Ishikawa (cell line): ENCODE results near the gene MOB2.
A peak's percentile ranks its signal among the peaks of the same experiment; 100 is the strongest.

Source experiments
- CEBPB ChIP-seq: IDR thresholded peaks from 2 replicates; pipeline ENCODE4 v1.6.1; 2012
- CREB1 ChIP-seq: IDR thresholded peaks from 2 replicates; pipeline ENCODE4 v1.6.1; 2012; ENCODE audit warnings: low read depth
- EGR1 ChIP-seq: IDR thresholded peaks from 2 replicates; pipeline ENCODE4 v1.6.1; 2012
- EP300 ChIP-seq: IDR thresholded peaks from 2 replicates; pipeline ENCODE4 v1.6.1; 2012; ENCODE audit warnings: borderline replicate concordance
- FOXM1 ChIP-seq: IDR thresholded peaks from 2 replicates; pipeline ENCODE4 v1.6.1; 2012; ENCODE audit warnings: low read depth, borderline replicate concordance
- NFIC ChIP-seq: IDR thresholded peaks from 2 replicates; pipeline ENCODE4 v1.6.1; 2012
- RAD21 ChIP-seq: IDR thresholded peaks from 2 replicates; pipeline ENCODE4 v1.6.1; 2012; ENCODE audit warnings: low read depth
- TAF1 ChIP-seq: IDR thresholded peaks from 2 replicates; pipeline ENCODE4 v1.6.1; 2012; ENCODE audit warnings: low read depth, mild to moderate bottlenecking
- TCF12 ChIP-seq: IDR thresholded peaks from 2 replicates; pipeline ENCODE4 v1.6.1; 2012; ENCODE audit warnings: low read depth
- TEAD4 ChIP-seq: IDR thresholded peaks from 2 replicates; pipeline ENCODE4 v1.6.1; 2012
- YY1 ChIP-seq: IDR thresholded peaks from 2 replicates; pipeline ENCODE4 v1.6.1; 2012; ENCODE audit warnings: low read depth
- ZBTB7A ChIP-seq: IDR thresholded peaks from 2 replicates; pipeline ENCODE4 v1.6.1; 2012; ENCODE audit warnings: low read depth
- TF ChIP-seq, protein P1 (sequence below): IDR thresholded peaks from 2 replicates; pipeline ENCODE4 v1.6.1; 2012
- TF ChIP-seq, protein P2 (sequence below): IDR thresholded peaks from 2 replicates; pipeline ENCODE4 v1.6.1; 2012
- TF ChIP-seq, protein P3 (sequence below): IDR thresholded peaks from 2 replicates; pipeline ENCODE4 v1.6.1; 2012; ENCODE audit warnings: low read depth, mild to moderate bottlenecking

The MOB2 gene

DNA sequence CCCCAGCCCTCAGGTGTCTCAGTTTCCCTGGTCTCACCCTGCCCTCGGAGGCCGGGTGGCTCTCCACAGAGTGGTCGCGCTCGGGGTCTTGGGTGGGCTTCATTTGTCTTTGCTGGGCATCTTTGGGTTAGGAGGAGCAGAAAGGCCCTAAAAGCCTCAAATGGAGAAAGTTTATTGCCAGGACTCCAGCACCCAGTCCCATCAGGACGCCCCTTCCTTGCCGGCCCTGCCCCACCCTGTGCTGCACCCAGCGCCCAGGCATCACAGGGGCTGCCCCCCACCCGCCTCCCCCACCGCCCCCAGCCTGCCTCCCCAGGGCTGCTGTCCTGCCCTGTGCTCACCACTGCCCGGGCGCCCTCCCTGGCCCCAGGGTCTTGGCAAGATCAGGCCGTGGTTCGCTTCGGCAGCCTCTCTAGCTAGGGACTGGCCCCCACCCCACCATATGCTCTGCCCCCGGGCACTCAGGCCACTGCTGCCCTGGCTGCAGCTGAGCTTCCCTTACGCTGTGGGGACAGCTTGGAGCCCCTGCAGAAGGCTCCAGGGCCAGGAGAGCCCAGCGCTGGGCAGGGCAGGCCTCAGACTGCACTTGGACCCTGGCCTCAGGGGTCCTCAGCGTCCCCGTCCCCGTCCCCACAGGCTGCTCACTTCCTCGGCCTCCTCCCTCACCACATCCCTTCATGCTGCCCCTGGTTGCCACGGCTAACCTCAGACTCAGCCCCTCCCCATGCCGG, 31.4 kb downstream of the MOB2 start:
- TF ChIP-seq NFIC (no peak), EGR1 (no peak), TCF12 (no peak), TAF1 (no peak), RAD21 (no peak), FOXM1 (no peak), CEBPB (no peak), CREB1 (no peak), ZBTB7A (no peak), TEAD4 (no peak), YY1 (no peak)
- TF ChIP-seq, protein P1, sequence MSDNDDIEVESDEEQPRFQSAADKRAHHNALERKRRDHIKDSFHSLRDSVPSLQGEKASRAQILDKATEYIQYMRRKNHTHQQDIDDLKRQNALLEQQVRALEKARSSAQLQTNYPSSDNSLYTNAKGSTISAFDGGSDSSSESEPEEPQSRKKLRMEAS: no peak
- TF ChIP-seq, protein P2, sequence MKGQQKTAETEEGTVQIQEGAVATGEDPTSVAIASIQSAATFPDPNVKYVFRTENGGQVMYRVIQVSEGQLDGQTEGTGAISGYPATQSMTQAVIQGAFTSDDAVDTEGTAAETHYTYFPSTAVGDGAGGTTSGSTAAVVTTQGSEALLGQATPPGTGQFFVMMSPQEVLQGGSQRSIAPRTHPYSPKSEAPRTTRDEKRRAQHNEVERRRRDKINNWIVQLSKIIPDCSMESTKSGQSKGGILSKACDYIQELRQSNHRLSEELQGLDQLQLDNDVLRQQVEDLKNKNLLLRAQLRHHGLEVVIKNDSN: no peak
- TF ChIP-seq, protein P3, sequence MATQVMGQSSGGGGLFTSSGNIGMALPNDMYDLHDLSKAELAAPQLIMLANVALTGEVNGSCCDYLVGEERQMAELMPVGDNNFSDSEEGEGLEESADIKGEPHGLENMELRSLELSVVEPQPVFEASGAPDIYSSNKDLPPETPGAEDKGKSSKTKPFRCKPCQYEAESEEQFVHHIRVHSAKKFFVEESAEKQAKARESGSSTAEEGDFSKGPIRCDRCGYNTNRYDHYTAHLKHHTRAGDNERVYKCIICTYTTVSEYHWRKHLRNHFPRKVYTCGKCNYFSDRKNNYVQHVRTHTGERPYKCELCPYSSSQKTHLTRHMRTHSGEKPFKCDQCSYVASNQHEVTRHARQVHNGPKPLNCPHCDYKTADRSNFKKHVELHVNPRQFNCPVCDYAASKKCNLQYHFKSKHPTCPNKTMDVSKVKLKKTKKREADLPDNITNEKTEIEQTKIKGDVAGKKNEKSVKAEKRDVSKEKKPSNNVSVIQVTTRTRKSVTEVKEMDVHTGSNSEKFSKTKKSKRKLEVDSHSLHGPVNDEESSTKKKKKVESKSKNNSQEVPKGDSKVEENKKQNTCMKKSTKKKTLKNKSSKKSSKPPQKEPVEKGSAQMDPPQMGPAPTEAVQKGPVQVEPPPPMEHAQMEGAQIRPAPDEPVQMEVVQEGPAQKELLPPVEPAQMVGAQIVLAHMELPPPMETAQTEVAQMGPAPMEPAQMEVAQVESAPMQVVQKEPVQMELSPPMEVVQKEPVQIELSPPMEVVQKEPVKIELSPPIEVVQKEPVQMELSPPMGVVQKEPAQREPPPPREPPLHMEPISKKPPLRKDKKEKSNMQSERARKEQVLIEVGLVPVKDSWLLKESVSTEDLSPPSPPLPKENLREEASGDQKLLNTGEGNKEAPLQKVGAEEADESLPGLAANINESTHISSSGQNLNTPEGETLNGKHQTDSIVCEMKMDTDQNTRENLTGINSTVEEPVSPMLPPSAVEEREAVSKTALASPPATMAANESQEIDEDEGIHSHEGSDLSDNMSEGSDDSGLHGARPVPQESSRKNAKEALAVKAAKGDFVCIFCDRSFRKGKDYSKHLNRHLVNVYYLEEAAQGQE: no peak

DNA sequence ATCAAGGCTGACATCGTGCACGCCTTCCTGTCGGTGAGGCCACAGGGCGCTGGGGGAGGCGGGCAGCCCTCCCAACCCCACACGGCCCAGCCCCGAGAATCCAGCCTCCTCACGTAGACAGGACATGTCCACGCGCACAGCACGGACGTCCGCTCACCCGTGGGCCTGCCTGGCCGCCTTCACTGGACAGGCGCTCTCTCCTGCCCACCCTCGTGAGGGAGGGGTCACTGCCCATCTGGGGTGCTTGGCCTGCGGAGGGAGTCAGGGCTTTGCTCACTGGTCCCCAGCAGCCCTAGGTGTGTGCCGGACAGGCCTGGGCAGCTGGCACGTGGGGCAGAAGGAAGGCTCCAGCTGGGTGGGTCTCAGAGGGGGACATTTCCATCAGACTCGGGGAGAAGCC, 32.0 kb downstream of the MOB2 start:
- TF ChIP-seq, protein P3: no peak
- TF ChIP-seq TCF12 (no peak), EP300 (no peak), EGR1 (no peak), CREB1 (no peak), TEAD4 (no peak), NFIC (no peak), YY1 (no peak), RAD21 (no peak), CEBPB (no peak), ZBTB7A (no peak), TAF1 (no peak), FOXM1 (no peak)
- TF ChIP-seq, protein P2: no peak
- TF ChIP-seq, protein P1: no peak

DNA sequence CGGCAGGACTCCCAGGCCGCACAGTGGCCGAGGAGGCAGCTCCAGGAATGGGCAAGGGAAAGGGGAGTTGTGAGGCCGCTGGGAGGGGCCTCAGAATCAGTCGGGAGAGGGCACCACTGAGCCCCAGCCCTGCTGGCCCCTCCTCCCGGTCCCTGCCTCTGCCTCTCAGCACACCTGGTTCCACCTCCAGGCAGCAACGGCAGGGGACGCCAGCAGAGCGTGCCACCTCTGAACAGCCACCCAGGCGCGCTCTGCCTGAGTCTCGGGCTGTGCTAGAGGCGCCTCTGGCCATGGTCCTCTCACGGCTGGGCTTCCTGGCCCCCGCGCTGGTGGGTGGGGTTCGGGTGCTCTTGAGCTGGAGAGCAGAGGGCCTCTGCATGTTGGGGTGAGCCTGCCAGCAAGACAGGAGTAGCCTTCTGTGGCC, 33.0 kb downstream of the MOB2 start:
- TF ChIP-seq TAF1 (no peak), RAD21 (peak; percentile 61), FOXM1 (no peak), TEAD4 (no peak)
- TF ChIP-seq, protein P2: no peak
- TF ChIP-seq, protein P3: peak; percentile 22; the same call in 1 of the 2 replicates

DNA sequence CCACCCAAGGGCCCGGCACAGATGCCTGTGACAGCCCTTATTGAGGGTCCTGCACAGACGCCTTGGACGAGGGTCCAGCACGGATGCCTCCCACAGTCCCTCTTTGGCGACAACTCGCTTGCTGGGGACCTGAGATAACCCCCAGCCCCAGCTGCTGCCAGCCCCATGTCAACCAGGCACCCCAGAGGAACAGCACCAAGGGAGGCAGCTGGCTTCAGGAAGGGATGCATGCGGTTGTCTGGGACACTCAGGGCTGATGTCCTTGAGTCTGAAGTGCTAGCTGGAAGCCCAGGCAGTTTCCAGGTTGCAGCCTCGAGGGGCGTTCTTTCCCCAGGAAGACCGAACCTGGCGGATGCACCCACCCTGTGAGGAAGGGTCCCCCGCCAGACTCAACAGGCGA, 33.8 kb downstream of the MOB2 start:
- TF ChIP-seq, protein P3: no peak
- TF ChIP-seq ZBTB7A (no peak), NFIC (no peak), TEAD4 (no peak), CREB1 (no peak), EGR1 (no peak), CEBPB (no peak), FOXM1 (no peak), EP300 (no peak), TCF12 (no peak), RAD21 (no peak), YY1 (no peak), TAF1 (no peak)
- TF ChIP-seq, protein P2: no peak
- TF ChIP-seq, protein P1: no peak
